Posterior cingulate gyrus (tissue), 11 donors: ENCODE measurements around the gene SUSD3.
A peak's percentile ranks its signal among the peaks of the same experiment; 100 is the strongest.
"Not testable (repeated sequence)": the region's sequence is repeated elsewhere in the genome, so short reads cannot be mapped to it uniquely, and the experiment has no call there.

ENCODE experiments used
- DNase-seq, 10 donors: peaks; one replicate each; pipeline versions ENCODE4 v3.0.0 to v3.0.0-alpha.2; 2020 to 2021; ENCODE audit warnings: mixed read lengths in 3 of 10
- intact Hi-C: fragments of 100-400 bp; cut with DNase I; formaldehyde crosslinking; loops from one replicate; pipeline ENCODE4 v1.15.1; 2023

SUSD3 gene

GRCh38 chr9:93058355-93059010 is at the start of gene SUSD3:
Gene SUSD3 (plus strand): TSS chr9:93058701. CDS start chr9:93058743, 42 bp downstream.
- intact Hi-C loops = no loop called here
- peak in 3 of 10 donors; percentile 19 to 69 (median 30) for DNase-seq

GRCh38 chr9:93009337-93010015 is 49.0 kb upstream of the SUSD3 start:
- intact Hi-C loops = no loop called here

GRCh38 chr9:93010056-93010455 is 48.4 kb upstream of the SUSD3 start:
- no peak for DNase-seq
- intact Hi-C loops = no loop called here

More at GRCh38 chr9:93009337-93010015, 49.0 kb upstream of the SUSD3 start:
- DNase-seq = no peak

- DNase-seq = peak in 1 of 10 donors; percentile 35
- intact Hi-C loops = no loop called here
Measured at GRCh38 chr9:93010704-93011103, 47.8 kb upstream of the SUSD3 start.

GRCh38 chr9:93011114-93011513 is 47.4 kb upstream of the SUSD3 start:
- intact Hi-C loops = no loop called here
- DNase-seq = peak in 1 of 10 donors; percentile 71

GRCh38 chr9:93012963-93013855 is 45.3 kb upstream of the SUSD3 start:
- DNase-seq = peak in 2 of 10 donors; percentile 36 to 77
- intact Hi-C loops = no loop called here

- peak in 2 of 10 donors; percentile 53 to 66 for DNase-seq
- intact Hi-C loops = no loop called here
Measured at GRCh38 chr9:93013856-93014582, 44.5 kb upstream of the SUSD3 start.

GRCh38 chr9:93015190-93015589 is 43.3 kb upstream of the SUSD3 start:
- intact Hi-C loops = not testable (repeated sequence)
- peak in 1 of 10 donors; percentile 40 for DNase-seq

GRCh38 chr9:93017621-93018020 is 40.9 kb upstream of the SUSD3 start:
- peak in 3 of 10 donors; percentile 8 to 74 (median 60) for DNase-seq
- intact Hi-C loops = no loop called here

- DNase-seq = peak in 3 of 10 donors; percentile 50 to 65 (median 59)
Measured at GRCh38 chr9:93020151-93020550, 38.4 kb upstream of the SUSD3 start.

GRCh38 chr9:93020771-93021670 is 37.5 kb upstream of the SUSD3 start:
- intact Hi-C loops = no loop called here
- DNase-seq = peak in 3 of 10 donors; percentile 33 to 76 (median 57)

More at GRCh38 chr9:93020151-93020550, 38.4 kb upstream of the SUSD3 start:
- intact Hi-C loops = no loop called here

GRCh38 chr9:93022066-93022465 is 36.4 kb upstream of the SUSD3 start:
- intact Hi-C loops = no loop called here
- DNase-seq = peak in 2 of 10 donors; percentile 46 to 71

- intact Hi-C loops = no loop called here
Measured at GRCh38 chr9:93022721-93023520, 35.6 kb upstream of the SUSD3 start.

GRCh38 chr9:93023521-93023815 is 35.0 kb upstream of the SUSD3 start:
- peak in 1 of 10 donors; percentile 55 for DNase-seq
- intact Hi-C loops = no loop called here

More at GRCh38 chr9:93022721-93023520, 35.6 kb upstream of the SUSD3 start:
- DNase-seq = peak in 1 of 10 donors; percentile 59

GRCh38 chr9:93024646-93024910 is 33.9 kb upstream of the SUSD3 start:
- intact Hi-C loops = no loop called here
- DNase-seq = peak in 2 of 10 donors; percentile 59 to 60

GRCh38 chr9:93024986-93025630 is 33.4 kb upstream of the SUSD3 start:
- peak in 1 of 10 donors; percentile 56 for DNase-seq
- intact Hi-C loops = no loop called here

- DNase-seq = peak in 2 of 10 donors; percentile 50 to 67
- intact Hi-C loops = no loop called here
Measured at GRCh38 chr9:93025736-93026135, 32.8 kb upstream of the SUSD3 start.

GRCh38 chr9:93026640-93027039 is 31.9 kb upstream of the SUSD3 start:
- no peak for DNase-seq
- intact Hi-C loops = no loop called here
